Measurements from ENCODE around the gene UNC13D. TPM values are rescaled to one million over a fixed set of nuclear protein-coding genes. Genes with fewer than 3 reads are reported as not detected.
A peak's percentile ranks its signal among the peaks of the same experiment; 100 is the strongest.

UNC13D gene
- total and polyA plus RNA-seq, 2 of the 4 experiments (the other 2 are of a cell fraction) = under 0.01 to 0.31 TPM

GRCh38 chr17:75846692-75847613 is 2.7 kb upstream of the UNC13D start:
- Histone ChIP-seq H2AFZ (replicated peaks; ENCODE audit: low read length, poor library complexity) (no peak overlapping the region), H3K4ac (ENCODE audit: low read depth, low read length) (no peak overlapping the region)

More at GRCh38 chr17:75846692-75847613, 2.7 kb upstream of the UNC13D start:
- H3K4me1 ChIP-seq (ENCODE audit: control insufficient read depth, insufficient read depth, low read length) = peaks cover 6% of the 10 kb centered on the region
- H4K91ac ChIP-seq (ENCODE audit: insufficient read depth, low read depth, low read length) = no peak overlapping the region
- peak overlapping the region; percentile 50 for H2AK9ac ChIP-seq (replicated peaks; ENCODE audit: low read depth, low read length, poor library complexity)
- no peak overlapping the region for H2BK120ac ChIP-seq (ENCODE audit: low read depth, low read length)
- no peak overlapping the region for H2BK20ac ChIP-seq (ENCODE audit: low read depth, low read length)
- dilution Hi-C loops (cut with HindIII; ENCODE audit: low sequenced_read_pairs, unreplicated experiment) = no loop called here
- H3K36me3 ChIP-seq (ENCODE audit: control insufficient read depth, insufficient read depth, low read length) = peaks cover 52% of the 10 kb centered on the region
- peaks cover 7% of the 10 kb centered on the region for H4K20me1 ChIP-seq (ENCODE audit: insufficient read depth, low read length)
- no peak overlapping the region for H4K8ac ChIP-seq (ENCODE audit: low read depth in 2 of 2, low read length in 2 of 2)
- ATAC-seq (ENCODE audit: low read depth) = no peak
- no peaks in the 10 kb centered on the region for H3K27me3 ChIP-seq (ENCODE audit: control insufficient read depth, insufficient read depth, low read length)
- no peak overlapping the region for H3K9ac ChIP-seq (ENCODE audit: low read depth, low read length)
- no peak overlapping the region for H3K23ac ChIP-seq (ENCODE audit: low read depth, low read length)
- H3K9me3 ChIP-seq (ENCODE audit: control insufficient read depth, insufficient read depth, low read length) = no peaks in the 10 kb centered on the region
- H3K9me1 ChIP-seq (ENCODE audit: insufficient read depth, low read length) = 0 out of 2 replicates have a peak, but pooled peaks cover 4% of the 10 kb centered on the region
- 77% methylated on average over 7 of the region's 34 CpGs; no CpG with 5 or more reads in 1 of the 2 experiments for WGBS, 2 experiments (ENCODE audit: extremely low coverage in 2 of 2, insufficient read length in 1 of 2)
- no TSS peak for BruUV-seq (replicated peaks)
- POLR2A ChIA-PET (ENCODE audit: unreplicated experiment) = no interaction called here
- no peak overlapping the region for H3K56ac ChIP-seq (ENCODE audit: extremely low read depth, insufficient read depth, low read length)
- DNase-seq = no peak
- H2BK5ac ChIP-seq (ENCODE audit: low read depth, low read length, poor library complexity, severe bottlenecking) = no peak overlapping the region
- in situ Hi-C loops (cut with MboI; ENCODE audit: low sequenced_read_pairs) = no loop called here
- H3K79me1 ChIP-seq (ENCODE audit: low read depth in 1 of 2, low read length in 2 of 2) = peaks cover 0 to 7% of the 10 kb centered on the region in 2 experiments; a peak in 2 of 4 replicates
- H3K4me2 ChIP-seq (ENCODE audit: low read depth, low read length) = no peak overlapping the region
- H3K18ac ChIP-seq (ENCODE audit: low read depth, low read length) = no peak overlapping the region
- H3K14ac ChIP-seq (replicated peaks; ENCODE audit: low read depth, low read length) = no peak overlapping the region
- no peak overlapping the region for H2AK5ac ChIP-seq (ENCODE audit: low read depth, low read length)
- H2BK15ac ChIP-seq (ENCODE audit: low read depth, low read length) = no peak overlapping the region
- CTCF ChIA-PET = interaction anchor here (0.5 kb wide), 1 partner anchor 39 kb away, joined by 4 read pairs; no protein-coding TSS in a partner anchor
- no peak overlapping the region for H3K4me3 ChIP-seq (ENCODE audit: insufficient read depth, low read depth, low read length)
- no peak overlapping the region for H4K5ac ChIP-seq (ENCODE audit: low read depth, low read length)
- TF ChIP-seq CEBPB (IDR thresholded peaks at IDR 0.05; ENCODE audit: low read depth, low read length) (no peak), RCOR1 (IDR thresholded peaks at IDR 0.05; ENCODE audit: insufficient replicate concordance, low read length) (no peak), CHD1 (IDR thresholded peaks at IDR 0.05; ENCODE audit: low read depth, low read length) (no peak), MAZ (IDR thresholded peaks at IDR 0.05; ENCODE audit: borderline replicate concordance, low read depth, low read length) (no peak), BHLHE40 (IDR thresholded peaks at IDR 0.05; ENCODE audit: low read depth, low read length) (no peak), NFE2L2 (IDR thresholded peaks at IDR 0.05; ENCODE audit: low read depth, low read length) (no peak), RAD21 (IDR thresholded peaks at IDR 0.05; ENCODE audit: low read length) (no peak), CTCF (conservative IDR thresholded peaks at IDR 0.05; ENCODE audit: low read depth, low read length) (no peak)
- intact Hi-C loops (cut with micrococcal nuclease) = no loop called here
- H3K27ac ChIP-seq (ENCODE audit: insufficient read depth, low read length) = no peak overlapping the region

Data from IMR-90 (cell line).